Psoas muscle (tissue), 8 donors: ENCODE results near the gene BSN. TPM values are rescaled to one million over a fixed set of nuclear protein-coding genes. Genes with fewer than 3 reads are reported as not detected.

Experiments
- ATAC-seq, 4 donors: fragments of 200-7000 bp; cut with Tn5 transposase; one replicate each; pipeline ENCODE4 v1.9.1; 2020; ENCODE audit warnings: moderate library complexity in 3 of 4, mild to moderate bottlenecking in 2 of 4
- DNase-seq, 2 donors: peaks; one replicate each; pipeline ENCODE4 v3.0.0-alpha.2; 2020
- H3K27ac ChIP-seq: fragments of 200-600 bp; one replicate; pipeline ENCODE4 v1.8.0; 2022
- H3K27me3 ChIP-seq, 3 donors: fragments of 200-600 bp in 1 of 3; one replicate each; pipeline versions ENCODE4 v1.6.1 to v1.8.0; 2013 to 2022; ENCODE audit warnings: low read length in 2 of 3, mild to moderate bottlenecking in 2 of 3, moderate library complexity in 1 of 3; ENCODE audit not compliant: insufficient read depth in 3 of 3
- H3K36me3 ChIP-seq, 2 donors: fragments of 200-600 bp in 1 of 2; one replicate each; pipeline versions ENCODE4 v1.6.1 to v1.8.0; 2013 to 2022; ENCODE audit warnings: low read depth in 1 of 2, mild to moderate bottlenecking in 1 of 2, moderate library complexity in 1 of 2; ENCODE audit not compliant: insufficient read depth in 1 of 2
- H3K4me1 ChIP-seq: fragments of 200-600 bp; one replicate; pipeline ENCODE4 v1.8.0; 2022
- H3K4me3 ChIP-seq: fragments of 200-600 bp; one replicate; pipeline ENCODE4 v1.8.0; 2022; ENCODE audit warnings: mild to moderate bottlenecking
- H3K9me3 ChIP-seq: fragments of 200-600 bp; one replicate; pipeline ENCODE4 v1.8.0; 2022
- WGBS, 3 donors: extraction: QIAGEN DNeasy Blood & Tissue Kit; methylation state at CpG; one replicate each; pipeline versions ENCODE4 v1.1.6 to v1.1.7; 2013; 5-methylcytosine and 5-hydroxymethylcytosine counted together
- intact Hi-C, 2 donors: fragments of 100-400 bp; cut with DNase I; formaldehyde crosslinking; loops; one replicate each; pipeline versions ENCODE4 v1.11.0 to v1.14.2; 2022
- polyA plus RNA-seq, 3 donors: library from polyadenylated mRNA; stranded (reverse); fragments of 200-250 nt; gene quantifications; one replicate each; pipeline ENCODE4 v1.2.3, GENCODE V29; 2013
- total RNA-seq, 4 donors: library from RNA; stranded (reverse); fragmentation: NEBNext Ultra II Directional in 2 of 4; extraction: Animal tissue kit (Norgen Biotek cat#: 25700) in 2 of 4; gene quantifications; one replicate each; pipeline versions ENCODE4 v1.2.1 to v1.2.4, GENCODE V29; 2021 to 2023
- TF ChIP-seq, protein P1 (sequence below): fragments of 200-600 bp; IDR thresholded peaks from one replicate; pipeline ENCODE4 v1.8.0; 2022; ENCODE audit warnings: antibody characterized with exemption
- donor health status: healthy with polysubstance abuse.
- donor health status: DM: no; HTN: no; CAD: no; lungs with moderate emphysema.
- donor health status: Bipolar disorder and iron deficiency.
- donor health status: healthy.
- donor health status: DM: yes; HTN: yes; CAD: no.
- donor health status: DM: no; HTN: no; CAD: no.
- donor health status: DM: no; HTN: no; CAD: no.
- donor health status: DM: yes; HTN: yes; CAD: no.

BSN gene
- total and polyA plus RNA-seq, 7 donors: 0.08 to 0.95 (median 0.22) TPM

DNA sequence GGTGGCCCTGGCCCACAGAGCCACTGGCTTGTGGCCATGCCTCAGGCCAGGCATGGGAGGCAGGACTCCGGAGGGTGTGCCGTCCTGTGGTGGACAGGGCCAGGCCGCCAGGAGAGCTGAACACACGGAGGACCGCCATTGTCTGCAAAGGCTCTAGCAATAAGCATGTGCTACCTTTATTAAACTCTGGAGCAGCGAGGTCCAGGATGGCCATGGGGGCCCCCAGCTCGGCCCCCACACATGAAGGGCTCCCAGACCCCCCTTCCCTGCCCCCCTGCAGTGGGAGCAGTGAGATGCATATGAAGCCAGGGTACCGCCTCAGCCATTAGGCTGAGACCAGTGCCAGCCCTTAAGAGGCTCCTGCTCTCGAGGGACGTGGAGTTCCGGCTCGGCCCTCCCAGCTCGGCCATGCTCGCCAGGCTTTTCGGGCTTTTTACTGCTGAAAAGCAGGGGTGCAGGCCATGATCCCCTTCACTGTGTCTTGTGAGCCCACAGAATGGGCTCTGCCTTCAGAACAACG is 162.5 kb downstream of the BSN start:
- Histone ChIP-seq H3K27ac (no peak overlapping the region), H3K4me1 (peaks cover 35% of the 10 kb centered on the region), H3K9me3 (no peaks in the 10 kb centered on the region), H3K36me3 (peaks cover 0 to 63% of the 10 kb centered on the region in 2 donors), H3K4me3 (no peak overlapping the region), H3K27me3 (no peaks in the 10 kb centered on the region)
- ATAC-seq (no peak), DNase-seq (no peak)
- intact Hi-C loops: loop anchor here in 1 of 2 donors (5.0 kb wide), 1 partner anchor 126 kb away; no protein-coding TSS in a partner anchor
- TF ChIP-seq, protein P1, sequence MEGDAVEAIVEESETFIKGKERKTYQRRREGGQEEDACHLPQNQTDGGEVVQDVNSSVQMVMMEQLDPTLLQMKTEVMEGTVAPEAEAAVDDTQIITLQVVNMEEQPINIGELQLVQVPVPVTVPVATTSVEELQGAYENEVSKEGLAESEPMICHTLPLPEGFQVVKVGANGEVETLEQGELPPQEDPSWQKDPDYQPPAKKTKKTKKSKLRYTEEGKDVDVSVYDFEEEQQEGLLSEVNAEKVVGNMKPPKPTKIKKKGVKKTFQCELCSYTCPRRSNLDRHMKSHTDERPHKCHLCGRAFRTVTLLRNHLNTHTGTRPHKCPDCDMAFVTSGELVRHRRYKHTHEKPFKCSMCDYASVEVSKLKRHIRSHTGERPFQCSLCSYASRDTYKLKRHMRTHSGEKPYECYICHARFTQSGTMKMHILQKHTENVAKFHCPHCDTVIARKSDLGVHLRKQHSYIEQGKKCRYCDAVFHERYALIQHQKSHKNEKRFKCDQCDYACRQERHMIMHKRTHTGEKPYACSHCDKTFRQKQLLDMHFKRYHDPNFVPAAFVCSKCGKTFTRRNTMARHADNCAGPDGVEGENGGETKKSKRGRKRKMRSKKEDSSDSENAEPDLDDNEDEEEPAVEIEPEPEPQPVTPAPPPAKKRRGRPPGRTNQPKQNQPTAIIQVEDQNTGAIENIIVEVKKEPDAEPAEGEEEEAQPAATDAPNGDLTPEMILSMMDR: no peak
- WGBS, 3 donors: 82 to 88% (median 82%) methylated on average over 15 to 16 of the region's 16 CpGs

- ATAC-seq (no peak), DNase-seq (no peak)
- H3K27ac ChIP-seq: no peak overlapping the region
- H3K4me1 ChIP-seq: peaks cover 35% of the 10 kb centered on the region
- no peaks in the 10 kb centered on the region for H3K9me3 ChIP-seq
- intact Hi-C loops: loop anchor here in 1 of 2 donors (5.0 kb wide), 1 partner anchor 125 kb away; no protein-coding TSS in a partner anchor
- TF ChIP-seq, protein P1: no peak
- 86 to 93% (median 88%) methylated on average over 12 to 14 of the region's 14 CpGs for WGBS, 3 donors
- no peaks in the 10 kb centered on the region for H3K27me3 ChIP-seq
- no peak overlapping the region for H3K4me3 ChIP-seq
- peaks cover 0 to 65% of the 10 kb centered on the region in 2 donors for H3K36me3 ChIP-seq
Observed at GRCh38 chr3:49717211-49717958, 163.1 kb downstream of the BSN start.

- Histone ChIP-seq H3K9me3 (no peaks in the 10 kb centered on the region), H3K27me3 (no peaks in the 10 kb centered on the region), H3K4me1 (peaks cover 44% of the 10 kb centered on the region), H3K27ac (no peak overlapping the region), H3K36me3 (peaks cover 0 to 61% of the 10 kb centered on the region in 2 donors), H3K4me3 (peak overlapping the region; percentile 63)
- ATAC-seq: peak in 1 of 4 donors; percentile 14
- DNase-seq: peak in 1 of 2 donors; percentile 62
- whole genome bisulfite sequencing, 3 donors: 58 to 63% (median 59%) methylated on average over 70 to 75 of the region's 75 CpGs
- intact Hi-C loops: loop anchor here in 1 of 2 donors (5.0 kb wide), 1 partner anchor 124 kb away; no protein-coding TSS in a partner anchor
- TF ChIP-seq, protein P1: no peak
Observed at GRCh38 chr3:49717959-49718857, 163.9 kb downstream of the BSN start.

DNA sequence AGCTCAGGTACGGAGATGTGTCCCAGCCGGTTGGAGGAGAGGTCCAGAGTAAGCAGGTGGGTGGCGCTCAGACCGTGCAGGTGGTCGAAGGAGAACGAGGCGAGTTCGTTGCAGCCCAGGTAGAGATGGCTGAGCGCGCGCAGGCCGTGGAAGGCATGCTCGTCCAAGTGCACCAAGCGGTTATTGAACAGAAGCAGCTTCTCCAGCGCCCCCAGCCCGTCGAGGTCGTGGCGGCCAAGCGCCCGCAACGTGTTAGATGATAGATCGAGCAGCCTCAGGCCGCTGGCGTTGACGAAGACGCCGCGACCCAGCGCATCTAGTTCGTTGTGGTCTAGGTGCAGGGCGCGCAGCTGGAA is 164.6 kb downstream of the BSN start:
- Histone ChIP-seq H3K27ac (no peak overlapping the region), H3K4me3 (peak overlapping the region; percentile 63), H3K9me3 (no peaks in the 10 kb centered on the region), H3K4me1 (peaks cover 43% of the 10 kb centered on the region), H3K27me3 (no peaks in the 10 kb centered on the region), H3K36me3 (peaks cover 0 to 55% of the 10 kb centered on the region in 2 donors)
- 16 to 17% (median 17%) methylated on average over 33 of the region's 33 CpGs for WGBS, 3 donors
- intact Hi-C loops: loop anchor here in 1 of 2 donors (5.0 kb wide), 1 partner anchor 123 kb away; no protein-coding TSS in a partner anchor
- DNase-seq (no peak), ATAC-seq (no peak)
- TF ChIP-seq, protein P1: no peak
